Measurements from ENCODE around the gene C2orf74. TPM values are rescaled to one million over a fixed set of nuclear protein-coding genes. Genes with fewer than 3 reads are reported as not detected.
A peak's percentile ranks its signal among the peaks of the same experiment; 100 is the strongest.
"Not testable (repeated sequence)": the region's sequence is repeated elsewhere in the genome, so short reads cannot be mapped to it uniquely, and the experiment has no call there.

Gene C2orf74
- total RNA-seq, 1 experiment from 2014 or later: 41.2 TPM

DNA sequence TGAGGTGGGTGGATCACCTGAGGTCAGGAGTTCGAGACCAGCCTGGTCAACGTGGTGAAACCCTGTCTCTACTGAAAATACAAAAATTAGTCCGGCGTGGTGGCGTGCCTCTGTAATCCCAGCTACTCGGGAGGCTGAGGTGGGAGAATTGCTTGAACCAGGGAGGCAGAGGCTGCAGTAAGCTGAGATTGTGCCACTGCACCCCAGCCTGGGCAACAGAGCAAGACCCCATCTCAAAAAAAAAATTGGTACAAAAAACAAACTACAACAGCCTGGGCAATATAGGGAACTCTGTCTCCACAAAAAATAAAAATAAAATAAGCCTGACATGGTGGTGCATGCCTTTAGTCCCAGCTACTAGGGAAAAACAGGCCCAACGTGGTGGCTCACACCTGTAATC, 3.1 kb downstream of the C2orf74 start:
- in situ Hi-C loops (cut with HindIII; ENCODE audit: low pct_unique_long_range_greater_than_20kb, low sequenced_read_pairs); DNase-seq (ENCODE audit: low read depth): not testable (repeated sequence)

DNA sequence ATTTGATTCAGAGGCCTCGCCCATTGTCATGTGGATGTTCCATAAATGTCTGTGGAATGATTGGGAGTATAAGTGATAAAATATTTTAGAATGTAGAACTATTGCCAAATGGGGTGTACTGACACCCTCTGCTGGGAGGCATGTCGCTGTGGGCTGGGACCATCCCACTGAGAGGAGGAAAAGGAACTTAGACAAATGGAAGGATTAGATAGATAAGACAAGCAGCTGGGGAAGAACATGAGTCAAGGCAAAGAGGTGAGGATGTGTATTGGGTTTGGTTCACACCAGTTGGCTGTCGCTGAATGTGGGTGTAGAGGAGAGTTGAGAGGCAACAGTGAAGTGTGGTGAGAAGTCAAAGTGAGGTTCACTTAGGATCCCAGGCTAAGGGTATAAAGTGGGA, 4.0 kb downstream of the C2orf74 start:
- in situ Hi-C loops (cut with HindIII; ENCODE audit: low pct_unique_long_range_greater_than_20kb, low sequenced_read_pairs): no loop called here
- no peak for DNase-seq (ENCODE audit: low read depth)

DNA sequence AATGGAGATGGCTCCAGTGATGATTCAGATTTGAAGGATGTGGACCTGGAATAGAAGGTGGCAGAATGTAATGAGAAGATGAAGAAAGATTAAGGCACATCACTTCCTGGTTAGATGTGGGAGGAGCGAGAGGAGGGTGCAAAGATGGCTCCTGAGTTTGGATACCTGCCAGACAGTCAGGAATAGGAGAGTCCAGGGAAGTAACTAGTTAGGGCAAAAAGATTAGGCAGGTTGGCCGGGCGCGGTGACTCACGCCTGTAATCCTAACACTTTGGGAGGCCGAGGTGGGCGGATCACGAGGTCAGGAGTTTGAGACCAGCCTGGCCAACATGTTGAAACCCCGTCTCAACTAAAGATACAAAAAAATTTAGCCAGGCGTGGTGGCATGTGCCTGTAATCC, 5.6 kb downstream of the C2orf74 start:
- in situ Hi-C loops (cut with HindIII; ENCODE audit: low pct_unique_long_range_greater_than_20kb, low sequenced_read_pairs): no loop called here
- DNase-seq (ENCODE audit: low read depth): no peak

DNA sequence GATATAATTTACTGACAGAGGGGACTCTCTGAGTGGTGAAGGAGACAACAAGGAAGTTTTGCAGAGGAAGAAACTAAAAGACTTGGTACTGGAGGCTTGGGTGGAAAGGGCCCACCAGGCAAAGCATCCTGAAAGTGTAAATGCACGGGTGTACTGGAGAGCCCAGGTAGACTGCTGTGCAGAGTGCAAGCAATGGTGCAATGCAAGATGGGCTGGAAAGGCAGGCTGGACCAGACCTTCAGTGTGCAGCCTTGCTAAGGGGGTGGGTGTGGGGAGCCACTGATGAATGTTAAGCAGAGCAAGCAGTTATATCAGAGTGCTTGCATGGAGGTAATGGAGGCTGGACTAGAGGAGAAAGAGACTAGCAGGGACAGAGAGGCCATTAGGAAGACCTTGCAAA, 10.7 kb downstream of the C2orf74 start:
- in situ Hi-C loops (cut with HindIII; ENCODE audit: low pct_unique_long_range_greater_than_20kb, low sequenced_read_pairs): no loop called here
- DNase-seq (ENCODE audit: low read depth): no peak

DNA sequence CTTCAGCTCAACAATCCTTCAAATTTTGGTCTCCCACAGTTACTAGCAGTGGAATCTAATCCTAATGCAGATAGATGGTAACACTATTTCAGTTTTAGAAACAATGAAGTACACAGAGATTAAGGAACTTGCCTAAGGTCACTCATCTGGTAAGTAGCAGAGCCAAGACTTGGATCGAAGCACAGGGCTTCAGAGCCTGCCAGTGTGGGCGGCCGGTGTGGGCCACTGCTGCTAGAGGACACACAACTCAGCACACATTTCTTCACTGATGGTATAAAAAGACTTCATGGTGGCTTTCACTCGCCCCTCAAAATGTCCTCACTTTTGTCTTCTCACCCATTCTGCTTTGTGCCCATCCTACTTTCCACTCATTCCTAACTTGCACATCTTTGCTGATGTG, 11.1 kb downstream of the C2orf74 start:
- in situ Hi-C loops (cut with HindIII; ENCODE audit: low pct_unique_long_range_greater_than_20kb, low sequenced_read_pairs): no loop called here
- no peak for DNase-seq (ENCODE audit: low read depth)

DNA sequence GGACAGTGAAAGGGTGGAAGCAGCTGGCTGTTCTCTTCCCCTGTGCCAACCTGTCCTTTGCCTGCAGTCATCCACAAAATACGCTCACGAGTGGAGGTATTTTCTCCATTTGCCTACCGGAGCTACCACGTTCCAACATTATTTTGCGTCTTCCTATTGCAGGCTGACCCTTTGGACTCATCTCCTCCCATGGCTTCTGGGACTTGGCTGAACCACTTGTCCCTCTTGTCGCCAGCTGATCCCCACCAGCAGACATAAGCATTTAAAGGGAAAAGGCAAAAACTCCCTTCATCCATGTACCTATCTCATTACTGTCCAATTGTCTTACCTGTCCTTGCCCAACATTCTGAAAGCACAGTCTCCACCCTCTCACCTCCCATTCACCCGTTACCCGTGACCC, 13.0 kb downstream of the C2orf74 start:
- in situ Hi-C loops (cut with HindIII; ENCODE audit: low pct_unique_long_range_greater_than_20kb, low sequenced_read_pairs): no loop called here
- no peak for DNase-seq (ENCODE audit: low read depth)

DNA sequence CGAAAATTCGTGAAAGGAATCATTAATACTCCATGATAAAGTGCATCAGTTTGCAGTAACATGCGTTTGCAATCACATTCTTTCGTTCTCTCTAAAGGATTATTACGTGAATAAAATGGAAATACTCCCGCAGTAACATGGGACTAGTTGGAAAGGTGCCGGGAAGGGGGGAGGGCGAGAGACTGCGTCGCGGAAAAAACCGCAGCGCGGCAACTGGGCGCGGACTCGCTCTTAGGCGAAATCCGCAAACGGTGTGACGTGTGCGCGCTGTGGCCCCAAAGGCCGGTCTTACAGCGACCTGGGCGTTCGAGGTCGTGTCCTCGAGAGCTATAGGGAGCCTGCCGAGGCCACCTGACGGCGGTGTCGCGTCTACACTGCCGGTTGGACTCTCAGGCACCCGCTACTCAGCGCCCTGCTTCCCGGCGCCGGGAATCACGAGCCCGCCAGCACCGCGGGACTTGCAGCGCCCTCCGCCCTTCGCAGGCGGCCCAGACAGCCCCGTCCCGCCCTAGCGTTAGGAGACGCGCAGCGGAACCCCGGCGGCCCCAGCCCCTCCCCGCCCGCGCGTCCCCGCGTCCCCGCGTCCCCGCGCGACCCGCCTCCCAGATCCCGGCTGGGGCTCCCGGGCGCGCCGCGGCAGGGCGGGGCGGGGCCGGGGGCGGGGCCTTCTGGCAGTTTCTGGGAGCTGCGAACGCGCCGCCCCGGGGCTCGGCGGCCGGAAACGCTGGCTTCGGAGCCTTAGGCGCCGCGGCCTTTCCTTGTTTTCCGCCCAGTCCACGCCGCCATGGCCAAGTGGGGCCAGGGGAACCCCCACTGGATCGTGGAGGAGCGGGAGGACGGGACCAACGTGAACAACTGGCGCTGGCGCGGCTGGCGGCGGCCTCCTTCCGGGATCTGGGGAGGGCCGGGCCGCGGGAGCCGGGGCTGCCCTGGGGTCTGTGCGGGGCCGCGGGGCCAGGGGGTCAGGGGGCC, 15.1 kb downstream of the C2orf74 start:
- DNase-seq (ENCODE audit: low read depth): peak; percentile 86
- in situ Hi-C loops (cut with HindIII; ENCODE audit: low pct_unique_long_range_greater_than_20kb, low sequenced_read_pairs): no loop called here

DNA sequence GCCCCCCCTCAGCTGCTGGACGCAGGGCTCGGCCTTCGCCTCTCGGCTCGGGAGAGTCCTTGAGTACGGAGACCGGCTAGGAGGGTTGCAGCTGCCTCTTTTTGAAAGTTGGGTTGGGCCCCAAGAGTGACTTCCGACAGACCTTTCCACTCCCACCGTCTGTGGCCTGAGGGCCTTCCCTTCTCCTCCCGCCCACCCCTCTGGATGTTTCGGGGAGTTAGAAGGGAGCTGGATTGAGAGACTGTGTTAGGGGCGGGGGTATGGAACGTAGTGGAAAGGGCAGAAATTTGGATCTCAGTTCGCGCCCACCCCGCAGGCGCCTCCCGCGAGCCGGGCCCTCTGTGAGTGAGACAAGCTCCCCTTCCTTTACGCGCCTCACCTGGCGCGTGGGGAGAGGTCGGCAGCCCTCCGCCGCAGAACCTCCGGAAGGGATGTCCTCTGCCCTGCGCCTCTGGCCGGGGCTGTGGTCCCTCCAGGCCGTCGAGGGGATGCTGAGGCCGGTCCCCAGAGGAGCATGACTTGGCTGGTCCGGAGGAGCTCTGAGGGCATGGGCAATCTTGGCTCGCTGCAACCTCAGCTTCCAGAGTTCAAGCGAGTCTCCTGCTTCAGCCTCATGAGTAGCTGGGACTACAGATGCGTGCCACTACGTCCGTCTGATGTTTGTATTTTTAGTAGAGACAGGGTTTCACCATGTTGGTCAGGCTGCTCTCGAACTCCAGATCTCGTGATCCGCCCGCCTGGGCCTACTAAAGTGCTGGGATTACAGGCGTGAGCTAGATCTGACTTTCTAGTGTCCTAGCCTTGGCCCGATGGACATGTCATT, 15.9 kb downstream of the C2orf74 start:
- no peak for DNase-seq (ENCODE audit: low read depth)

DNA sequence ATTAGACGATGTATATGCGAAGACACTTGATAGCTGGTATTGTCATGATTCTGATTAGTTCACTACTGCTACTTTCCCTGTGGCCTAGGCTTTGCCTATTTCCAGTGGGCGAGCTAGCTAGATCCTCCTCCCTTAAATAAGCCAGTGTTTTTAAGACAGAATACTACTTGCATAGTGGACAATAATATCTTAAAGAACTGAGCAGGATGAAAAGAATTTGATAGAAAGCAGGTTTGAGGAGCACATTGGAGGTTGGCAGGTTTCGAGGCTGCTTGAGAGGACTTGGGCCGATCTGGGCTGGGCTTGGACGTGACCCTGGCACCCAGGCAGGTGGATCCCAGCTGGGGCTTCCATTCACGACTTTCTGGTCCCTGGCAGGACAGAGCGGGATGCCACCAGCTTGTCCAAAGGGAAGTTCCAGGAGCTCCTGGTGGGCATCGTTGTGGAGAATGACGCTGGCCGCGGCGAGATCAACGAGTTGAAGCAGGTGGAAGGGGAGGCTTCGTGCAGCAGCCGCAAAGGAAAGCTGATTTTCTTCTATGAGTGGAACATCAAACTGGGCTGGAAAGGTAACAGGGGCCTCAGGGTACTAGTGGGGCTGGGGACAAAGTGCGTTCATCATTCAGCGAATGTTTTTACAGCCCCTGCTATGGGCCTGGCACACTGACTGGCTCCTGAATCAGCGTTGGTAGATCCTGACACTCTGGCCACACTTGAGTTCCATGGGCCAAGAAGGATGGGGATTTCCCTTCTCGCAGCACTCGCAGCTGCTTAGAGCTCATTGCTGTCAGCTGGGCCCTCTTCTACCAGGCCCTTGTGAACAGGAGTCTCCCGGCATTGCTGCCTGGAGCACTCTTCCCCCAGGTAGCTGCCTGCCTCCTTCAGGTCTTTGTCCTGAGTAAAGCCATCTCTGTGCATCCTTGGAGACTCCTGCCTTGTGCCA, 16.9 kb downstream of the C2orf74 start:
- DNase-seq (ENCODE audit: low read depth): no peak
- in situ Hi-C loops (cut with HindIII; ENCODE audit: low pct_unique_long_range_greater_than_20kb, low sequenced_read_pairs): no loop called here

More for the DNA sequence above, 15.9 kb downstream of the C2orf74 start:
- in situ Hi-C loops (cut with HindIII; ENCODE audit: low pct_unique_long_range_greater_than_20kb, low sequenced_read_pairs): no loop called here

DNA sequence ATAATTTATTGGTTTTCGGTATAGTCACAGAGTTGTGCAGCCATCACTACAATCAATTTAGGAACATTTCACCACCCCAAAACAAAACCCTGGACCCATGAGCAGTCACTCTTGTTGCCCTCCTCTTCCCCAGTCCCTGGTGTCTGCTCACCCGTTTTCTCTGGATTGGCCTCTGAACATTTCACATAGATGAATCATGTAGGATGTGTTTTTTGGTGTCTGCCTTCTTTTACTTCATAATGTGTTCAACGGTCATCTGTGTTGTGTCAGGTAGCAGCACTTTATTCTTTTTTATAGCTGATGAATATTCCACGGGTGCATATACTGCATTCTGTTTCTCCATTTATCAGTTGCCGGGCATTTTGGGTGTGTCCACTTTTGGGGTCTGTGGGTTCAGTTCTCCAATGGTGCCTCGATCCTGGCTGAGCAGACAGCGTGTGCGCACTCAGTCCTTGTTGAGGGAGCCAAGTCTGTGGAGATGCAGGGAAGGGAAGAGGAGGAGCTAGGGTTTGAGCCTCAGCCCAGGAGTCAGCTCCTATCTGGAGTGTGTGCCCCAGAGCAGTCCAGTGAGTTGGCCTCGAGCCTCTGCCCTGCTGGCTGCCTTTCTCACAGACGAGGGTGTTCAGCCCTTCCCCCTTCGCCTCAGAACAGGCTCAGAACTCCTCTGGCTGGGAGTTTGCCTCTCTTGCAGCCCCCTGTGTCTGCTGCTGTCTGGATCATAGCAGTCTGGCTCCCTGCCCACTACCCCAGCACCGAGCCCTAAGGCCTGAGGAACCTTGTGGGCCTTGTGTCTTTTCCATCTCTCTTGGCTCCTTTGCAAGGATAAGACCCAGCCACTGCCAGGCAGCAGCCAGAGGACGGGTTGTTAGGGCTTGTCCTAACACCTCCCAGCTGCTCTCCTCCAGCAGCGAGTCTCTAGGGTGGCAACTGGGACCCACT, 18.0 kb downstream of the C2orf74 start:
- DNase-seq (ENCODE audit: low read depth): no peak
- in situ Hi-C loops (cut with HindIII; ENCODE audit: low pct_unique_long_range_greater_than_20kb, low sequenced_read_pairs): no loop called here

DNA sequence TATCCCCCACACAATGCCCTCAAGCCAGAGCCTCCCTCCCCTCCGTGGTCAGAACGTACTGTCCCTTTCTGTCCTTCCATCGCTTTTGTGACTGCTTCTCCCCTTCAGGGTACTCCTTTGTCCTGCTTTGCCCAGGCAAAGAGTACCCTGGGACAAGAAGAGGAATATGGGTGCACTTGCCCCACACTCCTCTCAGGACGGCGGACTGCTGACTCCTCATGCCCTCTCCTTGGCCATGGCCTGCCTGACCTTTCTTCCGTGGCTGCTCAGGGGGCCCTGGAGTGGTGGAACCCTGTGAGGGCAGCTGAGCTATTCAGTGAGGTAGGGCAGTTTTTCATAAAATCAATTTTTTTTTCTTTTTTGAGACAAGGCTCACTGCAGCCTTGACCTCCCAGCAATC, 18.7 kb downstream of the C2orf74 start:
- in situ Hi-C loops (cut with HindIII; ENCODE audit: low pct_unique_long_range_greater_than_20kb, low sequenced_read_pairs): no loop called here
- no peak for DNase-seq (ENCODE audit: low read depth)

DNA sequence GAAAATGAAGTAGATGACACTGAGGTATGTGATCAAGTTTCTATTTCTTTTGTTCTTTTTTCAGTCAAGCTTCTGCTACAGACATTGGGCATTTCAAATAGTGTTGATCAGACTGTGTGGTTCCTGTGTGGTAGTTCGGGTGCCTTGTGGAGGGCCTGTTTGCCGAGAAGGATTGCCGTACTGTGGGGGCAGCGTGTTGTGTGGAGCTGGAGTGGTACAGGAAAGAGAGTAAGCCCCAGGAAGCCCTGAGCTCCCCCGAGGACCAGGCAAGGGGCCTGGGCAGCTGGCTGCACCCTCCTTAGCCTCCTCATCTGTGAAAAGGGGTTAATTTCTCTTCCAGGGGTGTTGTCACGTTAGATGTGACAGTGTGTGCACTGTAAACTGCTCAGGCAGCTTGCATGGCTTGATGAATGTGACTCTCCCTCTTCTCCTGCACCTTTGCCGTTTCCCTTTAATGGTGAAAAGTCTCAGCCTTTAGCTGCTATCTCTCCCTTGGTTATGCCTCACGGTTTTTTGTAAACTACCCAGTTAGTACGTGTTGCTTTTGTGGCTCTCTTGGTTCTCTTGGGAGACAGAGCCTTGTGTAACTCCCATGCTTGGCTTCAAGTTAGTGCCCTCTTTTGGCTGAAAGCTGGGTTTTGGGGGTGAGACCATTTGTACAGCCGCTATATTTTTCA, 19.5 kb downstream of the C2orf74 start:
- DNase-seq (ENCODE audit: low read depth): no peak
- in situ Hi-C loops (cut with HindIII; ENCODE audit: low pct_unique_long_range_greater_than_20kb, low sequenced_read_pairs): no loop called here

DNA sequence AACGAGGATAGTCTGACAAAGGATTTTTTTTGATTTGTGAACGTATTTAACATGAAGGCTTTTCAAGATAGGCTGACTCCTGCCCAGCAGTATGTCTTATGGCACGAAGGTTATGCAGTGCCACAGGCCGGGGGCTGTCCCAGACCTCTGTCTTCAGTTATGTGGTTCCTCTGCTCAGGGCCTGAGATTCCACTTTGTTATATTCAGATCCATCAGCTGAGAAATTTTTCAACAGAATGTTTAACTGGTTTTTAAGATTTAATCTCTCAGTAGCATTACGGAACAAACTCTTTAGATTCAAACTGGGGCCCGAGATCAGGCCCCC, 20.0 kb downstream of the C2orf74 start:
- no peak for DNase-seq (ENCODE audit: low read depth)
- in situ Hi-C loops (cut with HindIII; ENCODE audit: low pct_unique_long_range_greater_than_20kb, low sequenced_read_pairs): no loop called here

DNA sequence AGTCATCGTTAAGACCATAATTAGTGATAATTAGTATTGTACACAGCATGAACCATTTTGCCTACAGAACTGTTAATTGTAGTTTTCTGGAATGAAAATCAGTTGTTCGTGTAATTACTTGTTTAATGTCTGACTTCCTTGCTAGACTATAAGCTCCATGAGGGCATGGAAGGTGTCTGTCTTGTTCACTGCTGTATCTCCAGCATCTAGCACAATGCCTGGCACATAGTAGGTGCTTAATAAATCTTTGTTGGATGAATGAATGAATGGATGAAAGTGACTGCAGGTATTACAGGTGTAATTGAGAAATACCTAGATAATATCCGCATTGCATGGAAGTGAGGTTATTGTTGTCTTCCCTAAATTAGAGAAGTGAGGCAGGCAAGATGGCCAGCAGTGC, 21.8 kb downstream of the C2orf74 start:
- no peak for DNase-seq (ENCODE audit: low read depth)
- in situ Hi-C loops (cut with HindIII; ENCODE audit: low pct_unique_long_range_greater_than_20kb, low sequenced_read_pairs): no loop called here

DNA sequence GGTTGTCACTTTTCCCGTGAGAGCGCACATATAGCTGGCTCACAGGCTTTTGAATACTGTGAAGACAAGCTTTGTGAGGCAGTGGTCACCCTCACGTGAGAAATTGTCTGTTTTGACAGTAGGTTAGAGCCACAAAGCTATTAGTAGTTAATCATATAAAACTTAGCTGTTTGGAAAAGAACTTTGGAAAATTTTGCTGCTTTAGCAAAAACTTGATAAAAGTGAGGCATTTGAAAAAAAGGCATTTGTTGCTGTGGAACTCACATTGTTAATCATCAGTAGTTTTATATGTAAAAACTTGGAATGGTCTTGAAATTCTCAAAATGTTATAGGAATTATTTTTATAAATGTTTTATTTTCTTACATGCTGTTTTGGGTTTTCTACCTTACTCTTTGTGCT, 22.3 kb downstream of the C2orf74 start:
- no peak for DNase-seq (ENCODE audit: low read depth)
- in situ Hi-C loops (cut with HindIII; ENCODE audit: low pct_unique_long_range_greater_than_20kb, low sequenced_read_pairs): no loop called here

DNA sequence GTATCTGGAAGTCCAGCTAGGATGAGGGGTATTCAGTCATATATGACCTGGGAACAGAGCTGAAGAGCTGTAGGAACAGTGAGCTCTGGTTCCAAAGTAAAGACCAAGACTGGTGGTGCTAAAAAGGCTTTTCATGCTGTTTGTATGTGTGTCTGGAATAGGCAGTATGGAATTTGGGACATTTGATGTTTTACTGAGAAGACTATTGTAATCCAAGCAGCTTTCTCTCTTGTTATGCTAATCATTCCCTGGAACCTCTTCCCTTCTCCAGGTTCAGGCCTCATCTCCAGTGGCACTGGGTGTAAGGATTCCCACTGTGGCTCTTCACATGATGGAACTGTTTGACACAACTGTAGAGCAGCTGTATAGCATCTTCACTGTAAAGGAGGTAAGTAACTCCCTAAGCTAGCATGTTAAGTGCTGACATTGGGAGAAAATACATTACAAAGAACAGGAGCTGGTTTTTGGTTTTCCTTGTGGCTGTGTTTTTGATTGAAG, 23.3 kb downstream of the C2orf74 start:
- in situ Hi-C loops (cut with HindIII; ENCODE audit: low pct_unique_long_range_greater_than_20kb, low sequenced_read_pairs): no loop called here
- no peak for DNase-seq (ENCODE audit: low read depth)

DNA sequence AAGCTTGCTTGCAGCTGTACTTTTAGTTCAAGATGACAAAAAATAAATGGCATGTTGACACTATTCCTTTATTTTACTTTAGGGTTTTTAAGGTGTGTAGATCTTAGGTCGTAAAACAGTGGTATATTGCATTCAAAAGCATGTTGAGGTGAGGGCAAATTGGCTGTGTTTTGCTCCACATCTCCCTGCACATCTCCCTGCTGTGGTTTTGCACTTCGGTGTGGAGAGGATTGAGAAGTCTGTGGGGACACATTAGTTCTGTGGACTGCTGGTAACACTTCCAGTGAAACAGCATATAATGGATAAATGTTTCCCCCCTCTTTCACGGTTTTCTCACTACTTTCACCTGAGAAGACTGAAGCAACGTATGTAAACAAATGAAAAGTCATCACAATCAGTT, 25.1 kb downstream of the C2orf74 start:
- no peak for DNase-seq (ENCODE audit: low read depth)
- in situ Hi-C loops (cut with HindIII; ENCODE audit: low pct_unique_long_range_greater_than_20kb, low sequenced_read_pairs): no loop called here

Data from Caki2 (cell line).